ENCODE measurements around the gene ZBTB22.
"Not testable (repeated sequence)": the region's sequence is repeated elsewhere in the genome, so short reads cannot be mapped to it uniquely, and the experiment has no call there.

ZBTB22 gene

DNA sequence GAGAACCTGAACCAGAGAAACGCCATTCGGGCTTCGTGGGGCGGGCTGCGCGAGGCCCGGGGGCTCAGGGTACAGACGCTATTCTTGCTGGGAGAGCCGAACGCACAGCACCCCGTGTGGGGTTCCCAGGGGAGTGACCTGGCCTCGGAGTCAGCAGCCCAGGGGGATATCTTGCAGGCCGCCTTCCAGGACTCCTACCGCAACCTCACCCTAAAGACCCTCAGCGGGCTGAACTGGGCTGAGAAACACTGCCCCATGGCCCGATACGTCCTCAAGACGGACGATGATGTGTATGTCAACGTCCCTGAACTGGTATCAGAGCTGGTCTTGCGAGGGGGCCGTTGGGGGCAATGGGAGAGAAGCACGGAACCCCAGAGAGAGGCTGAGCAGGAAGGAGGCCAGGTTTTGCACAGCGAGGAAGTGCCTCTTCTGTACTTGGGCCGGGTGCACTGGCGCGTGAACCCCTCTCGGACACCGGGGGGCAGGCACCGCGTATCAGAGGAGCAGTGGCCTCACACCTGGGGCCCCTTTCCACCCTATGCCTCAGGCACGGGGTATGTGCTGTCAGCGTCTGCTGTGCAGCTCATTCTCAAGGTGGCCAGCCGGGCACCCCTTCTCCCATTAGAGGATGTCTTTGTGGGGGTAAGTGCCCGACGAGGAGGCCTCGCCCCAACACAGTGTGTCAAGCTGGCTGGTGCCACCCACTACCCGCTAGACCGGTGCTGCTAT lies 39.7 kb downstream of the ZBTB22 start:
- DNase-seq = no peak

DNA sequence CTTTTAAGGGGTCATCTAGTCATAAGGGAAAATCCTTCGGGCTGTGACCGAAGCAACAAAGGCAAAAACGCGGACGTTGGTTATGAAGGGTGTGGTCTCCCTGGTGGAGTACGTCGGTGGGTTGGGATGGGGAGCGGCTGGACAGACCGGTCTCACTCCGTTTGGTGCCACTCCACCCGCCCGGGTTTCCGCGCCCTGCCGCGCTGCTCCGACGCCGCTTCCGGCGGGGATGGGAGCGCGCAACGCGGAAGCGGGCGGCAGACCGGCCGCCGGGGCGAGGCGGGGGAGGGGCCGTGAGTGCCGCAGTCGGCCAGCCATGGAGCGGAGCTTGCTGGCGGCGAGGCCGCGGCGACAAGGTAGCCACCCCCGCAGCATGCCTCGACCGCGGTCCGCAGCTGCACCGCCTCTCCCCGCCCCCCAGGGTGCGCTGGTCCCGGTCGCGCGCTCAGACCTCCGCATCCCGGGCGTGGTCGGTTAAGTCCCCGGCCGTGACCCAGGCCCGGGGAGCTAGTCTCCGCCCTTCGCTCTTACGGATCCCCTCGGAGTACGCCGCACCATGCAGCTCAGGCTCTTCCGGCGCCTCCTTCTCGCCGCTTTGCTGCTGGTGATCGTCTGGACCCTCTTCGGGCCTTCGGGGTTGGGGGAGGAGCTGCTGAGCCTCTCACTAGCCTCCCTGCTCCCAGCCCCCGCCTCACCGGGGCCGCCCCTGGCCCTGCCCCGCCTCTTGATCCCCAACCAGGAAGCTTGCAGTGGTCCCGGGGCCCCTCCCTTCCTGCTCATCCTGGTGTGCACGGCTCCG lies 40.5 kb downstream of the ZBTB22 start, which contains the start of gene B3GALT4:
TSS of gene B3GALT4 (plus strand) at position 260 of the 799 bp plus-strand sequence. CDS start at position 557, 297 bp downstream.
- peak; percentile 17 for DNase-seq

DNA sequence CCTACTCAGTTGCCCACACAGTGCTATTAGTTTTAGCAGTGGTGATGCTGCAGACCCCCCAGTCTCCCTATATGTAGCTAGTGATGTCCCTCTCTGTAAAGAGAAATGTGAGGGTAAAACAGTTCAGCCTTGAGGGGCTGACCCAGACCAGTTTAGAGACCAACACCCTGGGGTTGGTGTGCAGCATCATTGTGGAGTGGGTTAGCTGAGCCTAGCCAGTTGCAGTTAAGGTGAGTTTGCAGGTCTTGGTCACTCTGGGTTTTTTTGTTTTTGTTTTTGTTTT lies 41.0 kb downstream of the ZBTB22 start:
- DNase-seq = no peak

DNA sequence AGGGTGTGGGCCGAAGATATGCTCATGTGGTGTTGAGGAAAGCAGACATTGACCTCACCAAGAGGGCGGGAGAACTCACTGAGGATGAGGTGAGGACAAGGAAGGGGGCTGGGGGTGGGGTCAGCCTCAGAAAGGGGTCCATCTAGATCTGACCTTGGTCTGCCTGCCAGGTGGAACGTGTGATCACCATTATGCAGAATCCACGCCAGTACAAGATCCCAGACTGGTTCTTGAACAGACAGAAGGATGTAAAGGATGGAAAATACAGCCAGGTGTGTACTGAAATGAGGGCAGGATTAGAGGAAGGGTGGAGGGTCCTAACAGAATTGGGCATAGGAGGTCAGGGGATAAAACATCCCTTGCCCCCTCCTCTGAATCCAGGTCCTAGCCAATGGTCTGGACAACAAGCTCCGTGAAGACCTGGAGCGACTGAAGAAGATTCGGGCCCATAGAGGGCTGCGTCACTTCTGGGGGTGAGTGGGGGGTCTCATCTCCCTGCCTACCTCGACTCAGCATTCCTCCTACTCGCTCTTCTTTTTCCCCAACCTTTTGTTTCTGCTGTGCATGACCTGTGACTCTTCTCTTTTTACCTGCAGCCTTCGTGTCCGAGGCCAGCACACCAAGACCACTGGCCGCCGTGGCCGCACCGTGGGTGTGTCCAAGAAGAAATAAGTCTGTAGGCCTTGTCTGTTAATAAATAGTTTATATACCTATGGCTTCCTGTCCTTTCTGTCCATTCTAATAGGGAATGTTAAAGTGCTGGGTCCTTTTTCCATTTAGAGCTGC lies 41.6 kb downstream of the ZBTB22 start:
- DNase-seq = not testable (repeated sequence)

DNA sequence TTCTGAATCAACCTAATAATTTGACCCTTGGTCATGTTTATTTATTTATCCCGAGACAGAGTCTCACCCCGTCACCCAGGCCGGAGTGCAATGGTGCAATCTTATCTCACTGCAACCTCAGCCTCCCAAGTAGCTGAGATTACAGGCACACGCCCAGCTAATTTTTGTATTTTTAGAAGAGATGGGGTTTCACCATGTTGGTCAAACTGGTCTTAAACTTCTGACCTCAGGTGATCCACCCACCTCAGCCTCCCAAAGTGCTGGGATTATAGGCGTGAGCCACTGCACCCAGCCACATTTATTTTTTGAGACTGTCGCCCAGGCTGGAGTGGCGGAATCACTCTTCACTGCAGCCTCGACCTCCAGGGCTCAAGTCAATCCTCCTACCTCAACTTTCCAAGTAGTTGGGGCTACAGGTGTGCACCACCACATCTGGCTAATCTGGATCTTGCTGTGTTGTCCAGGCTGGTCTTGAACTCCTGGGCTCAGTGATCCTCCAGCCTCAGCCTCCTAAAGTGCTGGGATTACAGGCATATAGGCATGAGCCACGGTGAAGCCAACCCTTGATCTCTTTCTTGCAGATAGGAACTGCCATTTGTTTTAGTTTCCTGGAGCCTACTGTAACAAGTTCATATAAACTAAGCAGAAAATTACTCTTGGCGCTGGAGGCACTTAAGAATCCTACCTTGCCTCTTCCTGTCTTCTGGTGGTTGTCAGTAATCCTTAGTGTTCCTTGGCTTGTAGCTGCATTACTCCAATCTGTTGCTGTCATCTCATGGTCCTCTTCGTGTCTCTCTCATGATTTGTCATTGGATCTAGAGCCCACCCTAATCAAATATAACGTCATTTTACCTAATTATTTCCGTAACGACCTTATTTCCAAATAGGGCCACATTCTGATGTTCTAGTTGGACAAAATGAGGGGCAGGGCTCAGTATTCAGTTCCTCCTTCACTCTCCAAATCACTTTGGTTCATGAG lies 43.3 kb downstream of the ZBTB22 start:
- DNase-seq = no peak

DNA sequence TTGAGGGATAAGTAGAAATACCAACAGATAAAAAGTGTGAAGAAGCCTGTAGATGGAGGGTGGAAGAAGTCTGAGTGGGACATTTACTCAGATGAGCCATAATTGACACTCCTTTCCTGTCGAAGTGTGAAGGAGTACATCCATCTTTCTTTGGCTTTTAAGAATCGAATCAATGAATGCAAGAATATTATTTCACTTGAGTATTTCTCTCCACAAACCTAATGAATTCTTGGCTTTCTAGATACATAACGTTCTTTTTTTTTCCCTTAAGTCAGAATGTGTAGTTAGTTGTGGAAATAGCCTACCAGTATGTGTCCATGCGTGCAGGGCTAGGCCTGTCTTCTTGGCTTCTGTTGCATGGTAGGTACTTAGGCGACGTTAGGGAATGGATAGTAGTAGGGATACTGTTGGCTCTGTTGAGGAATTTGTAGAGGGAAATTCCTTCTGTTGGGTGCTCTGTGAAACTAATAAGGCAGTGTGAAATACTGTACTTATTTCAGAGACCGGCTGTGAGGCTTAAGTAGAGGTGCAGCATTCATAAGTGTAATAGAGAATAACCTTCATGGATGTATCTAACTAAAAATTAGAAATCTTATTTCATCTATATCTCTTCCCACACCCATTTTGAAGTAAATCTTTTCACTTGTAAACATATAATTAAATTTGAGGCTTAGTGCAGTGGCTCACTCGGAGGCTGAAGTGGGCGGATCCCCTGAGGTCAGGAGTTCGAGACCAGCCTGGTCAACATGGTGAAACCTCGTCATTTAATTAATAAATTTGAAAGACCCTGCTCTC lies 44.2 kb downstream of the ZBTB22 start:
- no peak for DNase-seq

DNA sequence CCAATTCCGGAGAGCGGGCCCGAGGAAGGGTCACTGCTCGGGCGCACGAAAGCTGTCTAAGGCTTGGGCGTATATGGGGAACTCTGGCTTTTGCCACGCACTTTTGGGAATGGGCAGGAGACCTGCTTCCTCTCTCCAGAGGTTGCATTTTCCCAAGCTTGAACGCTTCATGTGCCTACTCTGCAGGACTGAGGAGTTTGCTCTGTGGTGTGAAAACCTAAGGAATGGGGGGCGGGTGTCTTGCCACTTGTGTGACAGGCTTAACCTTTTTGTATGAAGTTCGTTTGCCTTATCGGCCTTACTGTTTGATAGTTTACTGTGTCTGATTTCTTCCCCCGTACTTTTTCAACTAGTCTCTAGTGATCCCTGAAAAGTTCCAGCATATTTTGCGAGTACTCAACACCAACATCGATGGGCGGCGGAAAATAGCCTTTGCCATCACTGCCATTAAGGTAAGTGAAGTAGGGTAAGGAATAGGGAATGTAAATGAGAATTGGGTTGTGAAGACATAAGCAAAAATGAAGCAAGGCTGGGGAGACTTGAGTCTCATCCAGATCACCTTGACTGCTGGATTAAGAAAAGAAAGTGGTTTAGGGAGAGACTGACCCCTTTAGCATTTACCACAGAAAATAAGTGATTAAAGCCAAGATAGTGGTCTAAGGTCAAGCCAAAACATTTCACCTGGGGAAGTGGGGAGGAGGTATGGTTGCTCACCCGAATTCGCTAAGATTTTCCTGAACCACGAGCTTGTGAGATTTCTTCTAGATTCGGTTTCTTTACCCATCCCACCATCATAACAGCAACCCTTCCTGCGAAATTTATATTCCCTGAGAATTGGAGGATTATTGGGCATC lies 45.0 kb downstream of the ZBTB22 start:
- no peak for DNase-seq

DNA sequence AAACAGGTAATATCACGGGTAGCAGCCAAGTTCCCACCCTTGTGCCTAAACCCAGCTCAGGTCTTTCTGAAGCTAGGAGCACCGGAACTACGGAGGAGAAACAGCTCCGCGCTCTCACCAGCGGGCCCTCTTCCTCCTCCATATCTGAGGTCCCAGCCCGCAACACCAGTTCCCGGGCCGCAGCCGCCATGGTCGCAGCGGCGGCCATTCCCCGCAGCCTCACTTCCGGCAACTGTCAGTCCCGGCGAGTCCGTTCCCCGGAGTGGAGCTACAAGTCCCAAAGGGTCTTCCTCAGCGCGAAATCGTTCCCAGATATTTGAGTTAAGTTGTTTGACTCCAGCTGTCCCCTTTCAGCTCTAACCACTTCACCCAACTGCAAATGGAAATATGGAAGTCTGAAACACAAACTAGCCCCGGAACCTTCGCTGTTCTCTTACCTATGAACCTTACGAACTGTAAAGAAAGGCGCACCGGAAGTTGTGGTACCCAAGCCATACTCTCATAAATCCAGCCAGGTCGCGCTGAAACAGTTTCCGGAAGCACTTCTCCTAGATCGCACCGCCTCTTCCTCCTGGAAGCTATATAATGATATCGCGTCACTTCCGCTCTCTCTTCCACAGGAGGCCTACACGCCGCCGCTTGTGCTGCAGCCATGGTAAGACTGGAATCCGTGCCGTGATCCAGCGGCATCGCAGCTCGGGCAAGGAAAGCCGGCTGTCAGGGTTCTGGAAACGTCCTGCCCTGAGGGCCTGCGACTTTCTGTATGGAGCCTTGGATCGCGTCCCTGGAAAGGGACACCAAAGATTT lies 45.9 kb downstream of the ZBTB22 start, which contains the start of the genes RPS18 and VPS52:
TSS of gene RPS18 (plus strand) at position 608 of the 807 bp plus-strand sequence. CDS start at position 653, 45 bp downstream.
TSS of gene VPS52 (minus strand) at position 409 of the 807 bp plus-strand sequence. CDS start at position 208, 201 bp downstream.
- DNase-seq = peak; percentile 90

DNA sequence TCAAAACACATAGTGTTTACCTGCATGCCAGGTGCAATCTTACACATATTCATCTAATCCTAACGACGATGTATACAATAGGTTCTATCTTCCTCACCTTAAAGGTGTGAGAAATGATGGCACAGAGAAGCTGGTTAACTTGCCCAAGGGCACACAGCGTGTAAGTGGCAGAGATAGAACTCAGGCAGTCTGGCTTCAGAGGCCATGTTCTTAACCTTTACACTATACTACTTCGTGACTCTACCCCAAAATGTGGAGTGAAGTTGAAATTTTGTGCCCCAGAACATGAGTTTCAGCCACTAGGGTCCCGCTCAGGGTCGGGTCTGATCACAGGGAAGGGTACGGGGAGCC lies 46.5 kb downstream of the ZBTB22 start:
- DNase-seq = no peak
